BJ (cell line): ENCODE data around the gene FCRL6. TPM values are rescaled to one million over a fixed set of nuclear protein-coding genes. Genes with fewer than 3 reads are reported as not detected.

Experiments used
- CTCF ChIA-PET: fragments of 350-600 bp; formaldehyde crosslinking; extraction: SDS; loops from one replicate; lab custom pipeline; 2021; ENCODE audit warnings: antibody characterized with exemption, inconsistent platforms; lab: Yijun Ruan, JAX
- POLR2A ChIA-PET: fragments of 300-600 bp; sonication (Branson Sonifier 250); formaldehyde crosslinking; extraction: SDS; loops from one replicate; lab custom pipeline; 2021; ENCODE audit warnings: antibody characterized with exemption; lab: Charles Lee
- DNase-seq: peaks from one replicate; pipeline ENCODE4 v3.0.0-alpha.2; 2011; ENCODE audit warnings: low read depth
- H3K27me3 ChIP-seq: 2 replicates; pipeline ENCODE4 v1.6.0; 2011; ENCODE audit warnings: low read length; ENCODE audit not compliant: control insufficient read depth, insufficient read depth
- H3K36me3 ChIP-seq: 2 replicates; pipeline ENCODE4 v1.5.1; 2011; ENCODE audit warnings: low read length; ENCODE audit not compliant: control insufficient read depth, insufficient read depth
- H3K4me3 ChIP-seq: 2 replicates; pipeline ENCODE4 v1.5.1; 2011; ENCODE audit warnings: low read depth, mild to moderate bottlenecking, control low read depth, low read length
- CTCF ChIP-seq: IDR thresholded peaks from 2 replicates; pipeline ENCODE4 v1.5.1; 2011; ENCODE audit warnings: low read depth, mild to moderate bottlenecking, control low read depth, inconsistent platforms, low read length, moderate library complexity; ENCODE audit not compliant: insufficient read depth
- polyA plus RNA-seq: library from polyadenylated mRNA; depleted of rRNA; stranded (reverse); fragments of >200 nt; gene quantifications from 2 replicates; pipeline ENCODE4 v1.2.3, GENCODE V29; 2011

Gene FCRL6
- polyA plus RNA-seq, 1 experiment, result not detected

GRCh38 chr1:159839116-159839849 is 37.1 kb downstream of the FCRL6 start:
- DNase-seq, result no peak
- ChIA-PET POLR2A (no interaction called here), CTCF (no interaction called here)
- TF ChIP-seq CTCF, result no peak
- no peaks in the 10 kb centered on the region for H3K36me3 ChIP-seq
- H3K27me3 ChIP-seq, result no peaks in the 10 kb centered on the region
- H3K4me3 ChIP-seq, result no peak overlapping the region

GRCh38 chr1:159841749-159842148 is 39.6 kb downstream of the FCRL6 start:
- DNase-seq, result no peak
- Histone ChIP-seq H3K27me3 (no peaks in the 10 kb centered on the region), H3K4me3 (no peak overlapping the region), H3K36me3 (no peaks in the 10 kb centered on the region)
- POLR2A ChIA-PET, result no interaction called here
- TF ChIP-seq CTCF, result no peak
- CTCF ChIA-PET, result interaction anchor here (0.7 to 3.1 kb wide), 5 partner anchors 9 to 128 kb away, joined by 3 to 13 read pairs (median 4); no protein-coding TSS in a partner anchor

GRCh38 chr1:159843459-159843858 is 41.3 kb downstream of the FCRL6 start:
- POLR2A ChIA-PET, result no interaction called here
- CTCF ChIA-PET, result interaction anchor here (0.6 to 3.1 kb wide), 3 partner anchors 9 to 44 kb away, joined by 3 to 13 read pairs (median 3); no protein-coding TSS in a partner anchor
- Histone ChIP-seq H3K36me3 (no peaks in the 10 kb centered on the region), H3K4me3 (no peak overlapping the region), H3K27me3 (no peaks in the 10 kb centered on the region)
- no peak for TF ChIP-seq CTCF
- DNase-seq, result no peak

GRCh38 chr1:159845751-159846629 is 43.8 kb downstream of the FCRL6 start:
- POLR2A ChIA-PET, result no interaction called here
- CTCF ChIA-PET, result interaction anchor here (0.6 kb wide), 1 partner anchor 10 kb away, joined by 3 read pairs; no protein-coding TSS in a partner anchor
- Histone ChIP-seq H3K27me3 (no peaks in the 10 kb centered on the region), H3K36me3 (no peaks in the 10 kb centered on the region), H3K4me3 (no peak overlapping the region)
- TF ChIP-seq CTCF, result no peak
- DNase-seq, result no peak

GRCh38 chr1:159847231-159847630 is 45.1 kb downstream of the FCRL6 start:
- no peak for DNase-seq
- ChIA-PET POLR2A (no interaction called here), CTCF (no interaction called here)
- TF ChIP-seq CTCF, result no peak
- Histone ChIP-seq H3K4me3 (no peak overlapping the region), H3K36me3 (no peaks in the 10 kb centered on the region), H3K27me3 (no peaks in the 10 kb centered on the region)
